ENCODE results near the gene IQUB.
"Not testable (repeated sequence)": the region's sequence is repeated elsewhere in the genome, so short reads cannot be mapped to it uniquely, and the experiment has no call there.

Gene IQUB

GRCh38 chr7:123417580-123417979 is 116.8 kb downstream of the IQUB start:
- no peak overlapping the region for H3K4me3 ChIP-seq (ENCODE audit: low read length)
- no peak for DNase-seq (ENCODE audit: low read depth)
- no peak for TF ChIP-seq CTCF (conservative IDR thresholded peaks at IDR 0.05; ENCODE audit: low read depth, low read length)

- no peak for DNase-seq (ENCODE audit: low read depth)
- TF ChIP-seq CTCF (conservative IDR thresholded peaks at IDR 0.05; ENCODE audit: low read depth, low read length): no peak
Observed at GRCh38 chr7:123415625-123416024, 118.8 kb downstream of the IQUB start.

GRCh38 chr7:123410273-123410904 is 124.0 kb downstream of the IQUB start:
- peak; percentile 82 for DNase-seq (ENCODE audit: low read depth)
- no peak overlapping the region for H3K4me3 ChIP-seq (ENCODE audit: low read length)
- no peak for TF ChIP-seq CTCF (conservative IDR thresholded peaks at IDR 0.05; ENCODE audit: low read depth, low read length)

More at GRCh38 chr7:123415625-123416024, 118.8 kb downstream of the IQUB start:
- no peak overlapping the region for H3K4me3 ChIP-seq (ENCODE audit: low read length)

- H3K4me3 ChIP-seq (ENCODE audit: low read length): not testable (repeated sequence)
Observed at GRCh38 chr7:123407951-123408350, 126.4 kb downstream of the IQUB start.

More at GRCh38 chr7:123407951-123408350, 126.4 kb downstream of the IQUB start:
- not testable (repeated sequence) for DNase-seq (ENCODE audit: low read depth)

All from retinal pigment epithelial cell (primary cell).